IPS DF 6.9 (cell line): Measurements from ENCODE around the gene LOXL1.

Experiments used
- DNase-seq: peaks from one replicate; pipeline ENCODE4 v3.0.0-alpha.2; 2013; ENCODE audit warnings: low read depth, low spot score
- H3K27ac ChIP-seq: one replicate; pipeline ENCODE4 v1.5.1; 2013; ENCODE audit warnings: low read length, control low read depth
- H3K27me3 ChIP-seq: 2 replicates; pipeline ENCODE4 v1.6.1; 2013; ENCODE audit warnings: mild to moderate bottlenecking, low read length; ENCODE audit not compliant: control insufficient read depth, insufficient read depth
- H3K36me3 ChIP-seq: 2 replicates; pipeline ENCODE4 v1.6.1; 2013; ENCODE audit warnings: low read length; ENCODE audit not compliant: control insufficient read depth, insufficient read depth
- H3K4me1 ChIP-seq: 2 replicates; pipeline ENCODE4 v1.6.1; 2013; ENCODE audit warnings: low read length; ENCODE audit not compliant: control insufficient read depth, insufficient read depth
- H3K4me3 ChIP-seq: 2 replicates; pipeline ENCODE4 v1.5.1; 2013; ENCODE audit warnings: mild to moderate bottlenecking, low read length
- H3K9me3 ChIP-seq: 2 replicates; pipeline ENCODE4 v1.6.1; 2013; ENCODE audit warnings: low read length, inconsistent platforms; ENCODE audit not compliant: control insufficient read depth, insufficient read depth
- WGBS: extraction: QIAGEN DNeasy Blood & Tissue Kit; methylation state at CpG from one replicate; pipeline ENCODE4 v1.1.7; 2013; ENCODE audit warnings: mixed read lengths, missing lambda C conversion rate; ENCODE audit not compliant: insufficient read length, insufficient coverage; 5-methylcytosine and 5-hydroxymethylcytosine counted together

LOXL1 gene

GRCh38 chr15:73923488-73924164 is 2.6 kb upstream of the LOXL1 start:
- Histone ChIP-seq H3K36me3 (no peaks in the 10 kb centered on the region; the same call in 1 of the 2 replicates), H3K27ac (no peak overlapping the region), H3K27me3 (no peaks in the 10 kb centered on the region), H3K4me3 (no peak overlapping the region), H3K4me1 (peaks cover 26% of the 10 kb centered on the region), H3K9me3 (no peaks in the 10 kb centered on the region)
- DNase-seq, result no peak
- no CpG with 5 or more reads among the region's 6 CpGs for WGBS

GRCh38 chr15:73924171-73924921 is 1.9 kb upstream of the LOXL1 start:
- Histone ChIP-seq H3K27ac (no peak overlapping the region), H3K4me3 (no peak overlapping the region), H3K9me3 (no peaks in the 10 kb centered on the region), H3K36me3 (no peaks in the 10 kb centered on the region; the same call in 1 of the 2 replicates), H3K4me1 (peaks cover 26% of the 10 kb centered on the region), H3K27me3 (no peaks in the 10 kb centered on the region)
- no peak for DNase-seq
- WGBS, result no CpG with 5 or more reads among the region's 12 CpGs

GRCh38 chr15:73925848-73926218 is 429 bp upstream of the LOXL1 start:
- Histone ChIP-seq H3K4me1 (peaks cover 26% of the 10 kb centered on the region), H3K27me3 (no peaks in the 10 kb centered on the region), H3K4me3 (no peak overlapping the region), H3K9me3 (no peaks in the 10 kb centered on the region), H3K36me3 (no peaks in the 10 kb centered on the region; the same call in 1 of the 2 replicates), H3K27ac (no peak overlapping the region)
- no peak for DNase-seq
- no CpG with 5 or more reads among the region's 8 CpGs for WGBS

- no CpG with 5 or more reads among the region's 65 CpGs for WGBS
- Histone ChIP-seq H3K27me3 (no peaks in the 10 kb centered on the region), H3K4me1 (peaks cover 25% of the 10 kb centered on the region), H3K27ac (no peak overlapping the region), H3K4me3 (peak overlapping the region; percentile 70), H3K36me3 (no peaks in the 10 kb centered on the region; the same call in 1 of the 2 replicates), H3K9me3 (no peaks in the 10 kb centered on the region)
- DNase-seq, result no peak
Observed at GRCh38 chr15:73927003-73927475, 777 bp downstream of the LOXL1 start.

- H3K4me3 ChIP-seq, result peak overlapping the region; percentile 70; the same call in 1 of the 2 replicates
Observed at GRCh38 chr15:73927476-73928240, 1.4 kb downstream of the LOXL1 start.

GRCh38 chr15:73928241-73928579 is 1.9 kb downstream of the LOXL1 start:
- H3K9me3 ChIP-seq, result no peaks in the 10 kb centered on the region
- no peak overlapping the region for H3K27ac ChIP-seq
- H3K4me3 ChIP-seq, result peak overlapping the region; percentile 70; the same call in 1 of the 2 replicates
- DNase-seq, result no peak
- no peaks in the 10 kb centered on the region; the same call in 1 of the 2 replicates for H3K36me3 ChIP-seq
- WGBS, result no CpG with 5 or more reads among the region's 3 CpGs
- no peaks in the 10 kb centered on the region for H3K27me3 ChIP-seq
- peaks cover 18% of the 10 kb centered on the region for H3K4me1 ChIP-seq

More at GRCh38 chr15:73927476-73928240, 1.4 kb downstream of the LOXL1 start:
- no peak for DNase-seq
- peaks cover 23% of the 10 kb centered on the region for H3K4me1 ChIP-seq
- H3K27ac ChIP-seq, result no peak overlapping the region
- no peaks in the 10 kb centered on the region for H3K27me3 ChIP-seq
- no CpG with 5 or more reads among the region's 78 CpGs for WGBS
- H3K36me3 ChIP-seq, result no peaks in the 10 kb centered on the region; the same call in 1 of the 2 replicates
- no peaks in the 10 kb centered on the region for H3K9me3 ChIP-seq

GRCh38 chr15:73928971-73929627 is 2.8 kb downstream of the LOXL1 start:
- H3K27me3 ChIP-seq, result no peaks in the 10 kb centered on the region
- H3K36me3 ChIP-seq, result no peaks in the 10 kb centered on the region; the same call in 1 of the 2 replicates
- H3K9me3 ChIP-seq, result no peaks in the 10 kb centered on the region
- WGBS, result no CpG with 5 or more reads among the region's 5 CpGs
- H3K27ac ChIP-seq, result no peak overlapping the region
- no peak for DNase-seq
- no peak overlapping the region for H3K4me3 ChIP-seq
- H3K4me1 ChIP-seq, result peaks cover 11% of the 10 kb centered on the region

GRCh38 chr15:73930371-73930770 is 4.1 kb downstream of the LOXL1 start:
- DNase-seq, result no peak
- no CpG with 5 or more reads among the region's 8 CpGs for WGBS
- Histone ChIP-seq H3K27ac (no peak overlapping the region), H3K4me1 (peaks cover 7% of the 10 kb centered on the region), H3K4me3 (no peak overlapping the region), H3K36me3 (no peaks in the 10 kb centered on the region; the same call in 1 of the 2 replicates), H3K27me3 (no peaks in the 10 kb centered on the region), H3K9me3 (no peaks in the 10 kb centered on the region)

GRCh38 chr15:73930790-73931281 is 4.6 kb downstream of the LOXL1 start:
- Histone ChIP-seq H3K9me3 (no peaks in the 10 kb centered on the region), H3K36me3 (no peaks in the 10 kb centered on the region; the same call in 1 of the 2 replicates), H3K27me3 (no peaks in the 10 kb centered on the region), H3K27ac (no peak overlapping the region), H3K4me3 (no peak overlapping the region), H3K4me1 (peaks cover 7% of the 10 kb centered on the region)
- no peak for DNase-seq
- WGBS, result no CpG with 5 or more reads among the region's 7 CpGs
